Measurements from ENCODE around the gene XAB2. TPM values are rescaled to one million over a fixed set of nuclear protein-coding genes. Genes with fewer than 3 reads are reported as not detected.

The XAB2 gene
- total and polyA plus RNA-seq, 2 donors (not counting 1 experiment from before 2014, with no cell fraction given): 62.7 to 93.8 TPM

GRCh38 chr19:7652061-7652641 lies 22.8 kb upstream of the XAB2 start:
- peak overlapping the region; percentile 32 to 74 (median 49) for H3K4me3 ChIP-seq (ENCODE audit: control extremely low read depth in 1 of 5, extremely low read depth in 1 of 5, insufficient read depth in 1 of 5, low read depth in 2 of 5, low read length in 4 of 5)
- Mint-ChIP-seq H3K9me3 (ENCODE audit: insufficient read depth) (no peaks in the 10 kb centered on the region), H3K27me3 (no peaks in the 10 kb centered on the region), H3K4me3 (peak overlapping the region; percentile 81), H3K4me1 (peaks cover 8% of the 10 kb centered on the region), H3K27ac (peak overlapping the region; percentile 70)
- peak; percentile 87 for DNase-seq
- peak overlapping the region; percentile 71 for H2AFZ ChIP-seq (ENCODE audit: insufficient read depth, low read depth, low read length, poor library complexity, severe bottlenecking)
- H3K9me3 ChIP-seq (ENCODE audit: control extremely low read depth in 1 of 3, control insufficient read depth in 2 of 3, insufficient read depth in 1 of 3, low read length in 2 of 3): no peaks in the 10 kb centered on the region
- H4K20me1 ChIP-seq (ENCODE audit: control insufficient read depth, insufficient read depth, low read length, poor library complexity, severe bottlenecking): no peaks in the 10 kb centered on the region
- CTCF ChIA-PET: interaction anchor here (0.6 to 8.7 kb wide), 24 partner anchors 8 to 479 kb away, joined by 3 to 100 read pairs (median 4); partner anchors contain the start of genes PET100, SNAPC2, TRAPPC5 and XAB2
- H3K9ac ChIP-seq (ENCODE audit: low read length): peak overlapping the region; percentile 66
- 7% methylated on average over 19 of the region's 28 CpGs for WGBS (ENCODE audit: insufficient coverage)
- intact Hi-C loops (cut with micrococcal nuclease): loop anchor here (1.0 kb wide), 2 partner anchors 27 to 147 kb away; no protein-coding TSS in a partner anchor
- peaks cover 0 to 6% of the 10 kb centered on the region in 2 donors for H3K4me1 ChIP-seq (ENCODE audit: control insufficient read depth in 2 of 2, insufficient read depth in 2 of 2, low read length in 2 of 2)
- H3K4me2 ChIP-seq (replicated peaks; ENCODE audit: low read depth, low read length, poor library complexity, severe bottlenecking): peak overlapping the region; percentile 82
- H3K27ac ChIP-seq (ENCODE audit: low read length in 2 of 2): no peak overlapping the region
- peaks cover 0 to 2% of the 10 kb centered on the region in 2 experiments for H3K36me3 ChIP-seq (replicated peaks in 1 of 2; ENCODE audit: control extremely low read depth in 1 of 2, control insufficient read depth in 1 of 2, extremely low read depth in 1 of 2, insufficient read depth in 2 of 2, low read length in 1 of 2)
- no peaks in the 10 kb centered on the region for H3K79me2 ChIP-seq (ENCODE audit: control insufficient read depth, insufficient read depth, low read length)
- H3K27me3 ChIP-seq (replicated peaks in 1 of 4; ENCODE audit: control extremely low read depth in 1 of 4, control insufficient read depth in 3 of 4, insufficient read depth in 4 of 4, low read length in 3 of 4): no peaks in the 10 kb centered on the region
- ATAC-seq (ENCODE audit: low read depth): peak; percentile 90
- POLR2A ChIA-PET: interaction anchor here (0.7 to 1.0 kb wide), 2 partner anchors 29 to 263 kb away, joined by 3 to 4 read pairs; partner anchors contain the start of gene TRAPPC5
- TF ChIP-seq, protein P1, sequence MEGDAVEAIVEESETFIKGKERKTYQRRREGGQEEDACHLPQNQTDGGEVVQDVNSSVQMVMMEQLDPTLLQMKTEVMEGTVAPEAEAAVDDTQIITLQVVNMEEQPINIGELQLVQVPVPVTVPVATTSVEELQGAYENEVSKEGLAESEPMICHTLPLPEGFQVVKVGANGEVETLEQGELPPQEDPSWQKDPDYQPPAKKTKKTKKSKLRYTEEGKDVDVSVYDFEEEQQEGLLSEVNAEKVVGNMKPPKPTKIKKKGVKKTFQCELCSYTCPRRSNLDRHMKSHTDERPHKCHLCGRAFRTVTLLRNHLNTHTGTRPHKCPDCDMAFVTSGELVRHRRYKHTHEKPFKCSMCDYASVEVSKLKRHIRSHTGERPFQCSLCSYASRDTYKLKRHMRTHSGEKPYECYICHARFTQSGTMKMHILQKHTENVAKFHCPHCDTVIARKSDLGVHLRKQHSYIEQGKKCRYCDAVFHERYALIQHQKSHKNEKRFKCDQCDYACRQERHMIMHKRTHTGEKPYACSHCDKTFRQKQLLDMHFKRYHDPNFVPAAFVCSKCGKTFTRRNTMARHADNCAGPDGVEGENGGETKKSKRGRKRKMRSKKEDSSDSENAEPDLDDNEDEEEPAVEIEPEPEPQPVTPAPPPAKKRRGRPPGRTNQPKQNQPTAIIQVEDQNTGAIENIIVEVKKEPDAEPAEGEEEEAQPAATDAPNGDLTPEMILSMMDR (IDR thresholded peaks at IDR 0.05): peak; percentile 98
- no peak for TF ChIP-seq EZH2 (IDR thresholded peaks at IDR 0.05; ENCODE audit: borderline replicate concordance, insufficient read depth, low read depth, low read length, poor library complexity, severe bottlenecking)

DNA sequence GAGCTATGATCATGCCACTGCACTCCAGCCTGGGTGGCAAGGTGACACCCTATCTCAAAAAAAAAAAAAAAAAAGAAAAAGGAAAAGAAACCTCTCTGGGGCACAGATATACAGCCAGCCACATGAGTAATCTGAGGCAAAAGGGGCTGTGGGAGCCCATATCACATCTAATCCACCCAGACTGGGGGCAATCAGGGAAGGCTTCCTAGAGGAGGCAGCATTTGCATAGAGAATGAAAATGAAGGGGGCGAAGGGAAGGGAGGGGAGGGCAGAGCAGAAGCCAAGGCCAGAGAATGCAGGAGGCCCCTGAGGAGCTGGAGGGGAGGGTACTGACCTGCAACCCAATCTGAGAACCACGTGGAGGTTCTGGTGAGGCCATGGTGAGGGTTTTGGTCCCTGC lies 20.8 kb upstream of the XAB2 start:
- intact Hi-C loops (cut with micrococcal nuclease): no loop called here
- H3K27ac Mint-ChIP-seq: no peak overlapping the region
- 45% methylated on average over 2 of the region's 2 CpGs for WGBS (ENCODE audit: insufficient coverage)

More for the DNA sequence above, 20.8 kb upstream of the XAB2 start:
- Histone ChIP-seq H4K20me1 (ENCODE audit: control insufficient read depth, insufficient read depth, low read length, poor library complexity, severe bottlenecking) (no peaks in the 10 kb centered on the region), H3K9me3 (ENCODE audit: control extremely low read depth in 1 of 3, control insufficient read depth in 2 of 3, insufficient read depth in 1 of 3, low read length in 2 of 3) (no peaks in the 10 kb centered on the region), H3K27me3 (replicated peaks in 1 of 4; ENCODE audit: control extremely low read depth in 1 of 4, control insufficient read depth in 3 of 4, insufficient read depth in 4 of 4, low read length in 3 of 4) (no peaks in the 10 kb centered on the region), H3K27ac (ENCODE audit: low read length in 2 of 2) (no peak overlapping the region), H3K4me3 (ENCODE audit: control extremely low read depth in 1 of 5, extremely low read depth in 1 of 5, insufficient read depth in 1 of 5, low read depth in 2 of 5, low read length in 4 of 5) (no peak overlapping the region), H3K36me3 (replicated peaks in 1 of 2; ENCODE audit: control extremely low read depth in 1 of 2, control insufficient read depth in 1 of 2, extremely low read depth in 1 of 2, insufficient read depth in 2 of 2, low read length in 1 of 2) (peaks cover 0 to 17% of the 10 kb centered on the region in 2 experiments), H3K4me1 (ENCODE audit: control insufficient read depth in 2 of 2, insufficient read depth in 2 of 2, low read length in 2 of 2) (peaks cover 0 to 6% of the 10 kb centered on the region in 2 donors), H3K4me2 (replicated peaks; ENCODE audit: low read depth, low read length, poor library complexity, severe bottlenecking) (no peak overlapping the region), H3K9ac (ENCODE audit: low read length) (no peak overlapping the region), H2AFZ (ENCODE audit: insufficient read depth, low read depth, low read length, poor library complexity, severe bottlenecking) (no peak overlapping the region), H3K79me2 (ENCODE audit: control insufficient read depth, insufficient read depth, low read length) (no peaks in the 10 kb centered on the region)
- ATAC-seq (ENCODE audit: low read depth) (no peak), DNase-seq (no peak)
- Mint-ChIP-seq H3K4me1 (peaks cover 8% of the 10 kb centered on the region), H3K4me3 (no peak overlapping the region), H3K27me3 (no peaks in the 10 kb centered on the region), H3K9me3 (ENCODE audit: insufficient read depth) (no peaks in the 10 kb centered on the region)
- CTCF ChIA-PET: interaction anchor here (0.6 to 2.9 kb wide), 6 partner anchors 12 to 248 kb away, joined by 3 to 19 read pairs (median 5); partner anchors contain the start of gene TRAPPC5
- no peak for TF ChIP-seq EZH2 (IDR thresholded peaks at IDR 0.05; ENCODE audit: borderline replicate concordance, insufficient read depth, low read depth, low read length, poor library complexity, severe bottlenecking)
- TF ChIP-seq, protein P1 (IDR thresholded peaks at IDR 0.05): no peak
- POLR2A ChIA-PET: interaction anchor here (0.7 to 0.8 kb wide), 3 partner anchors 14 to 152 kb away, joined by 3 to 8 read pairs (median 6); no protein-coding TSS in a partner anchor

Measured in B cell (primary cell).